ENCODE results near the gene FAM50A.

The FAM50A gene

GRCh38 chrX:154443992-154444754 is at the start of gene FAM50A:
Gene FAM50A (plus strand): TSS chrX:154444141. CDS start chrX:154444236, 95 bp downstream.
- peak within 1 kb of the TSS; percentile 77 for H3K27ac ChIP-seq
- no peak for TF ChIP-seq CTCF (conservative IDR thresholded peaks at IDR 0.05)

GRCh38 chrX:154396363-154396762 is 47.6 kb upstream of the FAM50A start:
- 0 out of 2 replicates have a peak overlapping the region, but pooled peaks have one; percentile 97 for H3K27ac ChIP-seq

DNA sequence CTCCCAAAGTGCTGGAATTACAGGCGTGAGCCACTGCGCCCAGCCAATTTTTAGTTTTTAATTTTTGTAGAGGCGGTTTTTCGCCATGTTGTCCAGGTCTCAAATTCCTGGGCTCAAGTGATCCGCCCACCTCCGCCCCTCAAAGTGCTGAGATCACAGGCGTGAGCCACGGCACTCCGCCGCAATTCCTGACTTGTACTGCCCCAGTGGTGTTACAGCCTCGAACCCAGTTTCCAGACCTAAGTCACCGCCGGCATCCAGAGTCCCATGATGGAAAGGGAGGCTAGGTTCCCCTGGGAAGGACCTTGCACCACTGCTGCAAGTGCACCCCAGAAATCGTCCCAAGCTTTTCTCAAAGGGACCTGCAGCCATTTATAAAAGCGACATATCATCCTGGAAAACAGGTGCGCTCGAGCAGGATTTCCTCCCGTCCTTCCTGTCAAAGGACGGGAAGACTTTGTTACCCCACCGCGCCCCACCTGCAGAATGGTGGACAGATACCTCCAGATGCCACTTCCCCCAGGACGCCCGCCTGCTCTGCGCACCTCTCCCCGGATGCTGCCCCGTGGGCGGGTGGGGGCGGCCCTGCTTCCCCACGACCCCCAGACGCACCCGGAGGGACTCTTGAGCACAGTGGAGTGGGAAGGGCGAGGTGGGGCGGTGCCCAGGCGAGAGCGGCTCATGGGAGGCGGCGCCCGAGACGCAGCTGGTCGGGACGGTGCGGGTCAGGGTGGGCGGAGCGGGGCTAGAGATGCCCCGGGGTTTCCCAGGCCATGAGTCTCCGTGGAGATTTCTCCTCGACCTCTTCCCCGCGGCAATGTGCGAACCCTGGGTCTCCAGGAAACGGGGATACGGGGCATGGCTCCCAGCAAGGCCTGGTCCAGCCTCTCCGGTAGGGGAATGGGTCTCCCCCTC is 46.7 kb upstream of the FAM50A start:
- H3K27ac ChIP-seq: peak overlapping the region; percentile 97
- TF ChIP-seq CTCF (conservative IDR thresholded peaks at IDR 0.05): no peak

- peak within 1 kb of the TSS; percentile 97 for H3K27ac ChIP-seq
- no peak for TF ChIP-seq CTCF (conservative IDR thresholded peaks at IDR 0.05)
These were observed 45.9 kb upstream of the FAM50A start, which contains the start of gene RPL10 for GRCh38 chrX:154397888-154398667. Gene RPL10 (plus strand): TSS chrX:154398377. CDS start chrX:154398520, 143 bp downstream.

GRCh38 chrX:154398668-154399526 is 45.0 kb upstream of the FAM50A start:
- TF ChIP-seq CTCF (conservative IDR thresholded peaks at IDR 0.05): peak; percentile 90
- peak overlapping the region; percentile 97 for H3K27ac ChIP-seq

DNA sequence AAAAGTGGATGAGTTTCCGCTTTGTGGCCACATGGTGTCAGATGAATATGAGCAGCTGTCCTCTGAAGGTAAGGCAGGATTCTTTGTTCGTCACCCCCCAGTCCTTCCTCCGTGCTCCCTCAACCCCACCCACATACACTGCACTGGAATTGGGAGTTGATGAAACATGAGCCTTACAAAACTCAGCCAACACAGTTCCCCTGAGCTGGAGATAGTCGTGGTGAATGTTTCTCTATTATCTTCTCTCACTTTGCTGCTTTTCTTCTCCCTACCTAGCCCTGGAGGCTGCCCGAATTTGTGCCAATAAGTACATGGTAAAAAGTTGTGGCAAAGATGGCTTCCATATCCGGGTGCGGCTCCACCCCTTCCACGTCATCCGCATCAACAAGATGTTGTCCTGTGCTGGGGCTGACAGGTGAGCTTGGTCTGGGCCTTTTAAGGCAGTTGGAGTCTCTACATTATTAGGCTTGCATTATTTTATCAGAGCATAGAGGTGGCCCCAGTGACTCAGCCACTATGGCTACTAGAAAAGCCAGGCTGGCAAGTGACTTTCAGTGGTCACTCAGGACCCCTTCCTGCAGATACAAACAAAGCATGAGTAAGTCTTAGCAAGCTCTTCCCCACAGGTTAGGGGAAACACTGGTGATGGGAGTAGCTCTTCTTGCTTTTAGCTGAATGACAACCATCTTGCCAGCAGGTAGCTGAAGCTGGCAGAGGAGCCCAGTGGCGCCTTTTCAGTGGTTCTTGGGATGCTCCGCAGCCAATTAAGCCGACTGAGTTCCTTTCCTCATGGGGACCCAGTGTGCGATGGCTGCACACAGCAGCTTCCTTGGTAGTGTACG is 44.2 kb upstream of the FAM50A start:
- H3K27ac ChIP-seq: peak overlapping the region; percentile 97
- no peak for TF ChIP-seq CTCF (conservative IDR thresholded peaks at IDR 0.05)

DNA sequence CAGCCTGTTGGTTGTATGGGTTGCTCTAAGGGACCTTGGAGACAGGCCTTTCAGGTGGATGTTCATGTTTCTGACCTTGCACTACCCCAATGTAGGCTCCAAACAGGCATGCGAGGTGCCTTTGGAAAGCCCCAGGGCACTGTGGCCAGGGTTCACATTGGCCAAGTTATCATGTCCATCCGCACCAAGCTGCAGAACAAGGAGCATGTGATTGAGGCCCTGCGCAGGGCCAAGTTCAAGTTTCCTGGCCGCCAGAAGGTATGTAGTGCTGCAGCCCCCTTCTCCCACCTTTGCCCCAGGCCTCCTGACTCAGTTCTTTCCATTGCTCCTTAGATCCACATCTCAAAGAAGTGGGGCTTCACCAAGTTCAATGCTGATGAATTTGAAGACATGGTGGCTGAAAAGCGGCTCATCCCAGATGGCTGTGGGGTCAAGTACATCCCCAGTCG is 43.5 kb upstream of the FAM50A start:
- peak overlapping the region; percentile 97 for H3K27ac ChIP-seq
